ENCODE data around the gene SYVN1. TPM values are rescaled to one million over a fixed set of nuclear protein-coding genes. Genes with fewer than 3 reads are reported as not detected.

The SYVN1 gene
- total RNA-seq, 1 donor from 2014 or later, result 57.1 TPM

DNA sequence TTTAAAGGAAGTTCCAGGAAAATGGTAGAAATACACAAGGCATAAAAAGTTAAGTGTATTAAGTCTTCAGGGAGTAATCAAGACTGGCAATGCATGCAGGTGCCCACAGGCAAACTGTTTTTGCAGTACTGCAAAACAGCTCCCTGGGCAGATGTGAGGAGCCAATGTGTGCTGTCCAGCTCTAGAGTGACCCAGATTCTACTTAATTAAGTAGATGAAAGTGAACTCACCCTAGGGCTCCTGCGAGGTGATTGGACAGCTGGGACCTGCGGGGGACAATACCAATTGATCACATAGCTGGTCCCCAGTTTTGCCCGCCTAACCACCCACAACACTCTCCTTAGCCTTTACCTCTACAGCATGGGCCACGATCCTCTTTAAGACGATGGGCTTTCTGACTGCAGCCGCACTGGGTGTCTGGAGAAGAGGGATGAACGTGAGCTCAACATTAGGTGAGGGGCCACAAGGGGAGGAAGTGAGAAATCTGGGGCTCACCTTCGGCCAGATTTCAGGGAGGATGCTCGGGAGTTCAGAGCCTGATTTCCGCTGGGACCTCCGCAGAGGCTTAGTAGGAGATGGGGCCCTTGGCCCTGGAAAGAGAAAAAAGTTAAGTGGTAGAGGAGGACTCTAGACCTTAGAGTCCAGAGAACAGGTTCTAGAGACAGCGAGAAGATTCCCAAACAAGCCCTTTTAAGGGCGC, 51.0 kb downstream of the SYVN1 start:
- Mint-ChIP-seq H3K27ac (ENCODE audit: unreplicated experiment) (peak overlapping the region; percentile 97), H3K27me3 (ENCODE audit: unreplicated experiment) (no peaks in the 10 kb centered on the region), H3K4me1 (ENCODE audit: unreplicated experiment) (peaks cover 28% of the 10 kb centered on the region), H3K4me3 (ENCODE audit: unreplicated experiment) (peak overlapping the region; percentile 93), H3K9me3 (ENCODE audit: unreplicated experiment) (no peaks in the 10 kb centered on the region), H3K36me3 (ENCODE audit: unreplicated experiment) (peaks cover 5% of the 10 kb centered on the region)
- TF ChIP-seq, protein P1, sequence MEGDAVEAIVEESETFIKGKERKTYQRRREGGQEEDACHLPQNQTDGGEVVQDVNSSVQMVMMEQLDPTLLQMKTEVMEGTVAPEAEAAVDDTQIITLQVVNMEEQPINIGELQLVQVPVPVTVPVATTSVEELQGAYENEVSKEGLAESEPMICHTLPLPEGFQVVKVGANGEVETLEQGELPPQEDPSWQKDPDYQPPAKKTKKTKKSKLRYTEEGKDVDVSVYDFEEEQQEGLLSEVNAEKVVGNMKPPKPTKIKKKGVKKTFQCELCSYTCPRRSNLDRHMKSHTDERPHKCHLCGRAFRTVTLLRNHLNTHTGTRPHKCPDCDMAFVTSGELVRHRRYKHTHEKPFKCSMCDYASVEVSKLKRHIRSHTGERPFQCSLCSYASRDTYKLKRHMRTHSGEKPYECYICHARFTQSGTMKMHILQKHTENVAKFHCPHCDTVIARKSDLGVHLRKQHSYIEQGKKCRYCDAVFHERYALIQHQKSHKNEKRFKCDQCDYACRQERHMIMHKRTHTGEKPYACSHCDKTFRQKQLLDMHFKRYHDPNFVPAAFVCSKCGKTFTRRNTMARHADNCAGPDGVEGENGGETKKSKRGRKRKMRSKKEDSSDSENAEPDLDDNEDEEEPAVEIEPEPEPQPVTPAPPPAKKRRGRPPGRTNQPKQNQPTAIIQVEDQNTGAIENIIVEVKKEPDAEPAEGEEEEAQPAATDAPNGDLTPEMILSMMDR (IDR thresholded peaks at IDR 0.05), result no peak
- no peak for DNase-seq (ENCODE audit: extremely low spot score, unreplicated experiment)

DNA sequence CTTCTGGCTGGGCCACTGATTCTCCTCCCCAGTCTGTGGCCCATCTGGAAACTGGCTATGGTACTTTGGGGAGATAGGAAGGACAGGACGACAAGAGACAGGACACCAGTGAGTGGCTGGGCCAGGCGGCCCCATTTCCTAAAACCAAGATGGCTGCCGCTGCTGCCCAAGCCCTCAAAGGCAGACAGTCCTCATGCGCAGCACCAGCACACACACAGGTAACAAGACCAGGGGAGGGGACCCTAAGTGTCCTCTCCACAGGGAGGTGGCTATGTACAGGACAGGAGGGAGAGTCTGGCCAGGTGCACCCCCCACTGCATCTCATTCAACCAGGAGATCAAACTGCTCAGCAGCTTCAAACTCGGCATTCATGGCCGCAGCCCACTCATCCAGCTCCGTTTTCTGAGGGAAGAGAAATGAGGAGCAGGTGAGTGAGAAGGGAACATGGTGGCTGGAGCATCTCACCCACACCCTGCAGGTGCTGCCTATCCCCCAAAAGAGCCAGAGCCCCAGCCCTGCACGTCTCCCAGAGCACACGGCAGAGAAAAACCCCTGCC, 55.5 kb downstream of the SYVN1 start:
- TF ChIP-seq, protein P1 (IDR thresholded peaks at IDR 0.05), result no peak
- Mint-ChIP-seq H3K27me3 (ENCODE audit: unreplicated experiment) (no peaks in the 10 kb centered on the region), H3K36me3 (ENCODE audit: unreplicated experiment) (no peaks in the 10 kb centered on the region), H3K27ac (ENCODE audit: unreplicated experiment) (no peak overlapping the region), H3K4me1 (ENCODE audit: unreplicated experiment) (peaks cover 12% of the 10 kb centered on the region), H3K9me3 (ENCODE audit: unreplicated experiment) (no peaks in the 10 kb centered on the region), H3K4me3 (ENCODE audit: unreplicated experiment) (no peak overlapping the region)
- no peak for DNase-seq (ENCODE audit: extremely low spot score, unreplicated experiment)

DNA sequence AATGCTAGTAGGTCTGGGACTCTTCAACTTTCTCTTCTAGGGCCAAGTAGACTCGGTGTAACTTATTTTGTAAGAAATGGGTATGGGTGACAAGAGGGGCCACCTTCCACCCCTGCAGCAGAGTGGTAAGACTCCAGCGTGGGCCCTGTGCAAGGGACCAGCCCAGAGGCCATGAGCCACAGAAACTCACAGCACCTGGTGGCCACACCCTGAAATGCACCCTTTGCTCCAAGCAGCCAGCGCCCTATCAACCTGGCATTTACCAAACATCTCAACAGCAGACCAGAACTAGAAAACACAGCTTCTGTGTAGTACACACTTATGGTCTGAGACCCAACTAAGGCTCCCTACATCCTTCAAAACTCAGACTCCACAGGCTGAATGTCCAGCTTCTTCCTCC, 56.2 kb downstream of the SYVN1 start:
- H3K9me3 Mint-ChIP-seq (ENCODE audit: unreplicated experiment), result no peaks in the 10 kb centered on the region
- DNase-seq (ENCODE audit: extremely low spot score, unreplicated experiment), result no peak
- H3K27me3 Mint-ChIP-seq (ENCODE audit: unreplicated experiment), result no peaks in the 10 kb centered on the region
- TF ChIP-seq, protein P1 (IDR thresholded peaks at IDR 0.05), result peak; percentile 45
- H3K4me1 Mint-ChIP-seq (ENCODE audit: unreplicated experiment), result peaks cover 7% of the 10 kb centered on the region
- no peak overlapping the region for H3K4me3 Mint-ChIP-seq (ENCODE audit: unreplicated experiment)
- H3K27ac Mint-ChIP-seq (ENCODE audit: unreplicated experiment), result no peak overlapping the region
- H3K36me3 Mint-ChIP-seq (ENCODE audit: unreplicated experiment), result no peaks in the 10 kb centered on the region

DNA sequence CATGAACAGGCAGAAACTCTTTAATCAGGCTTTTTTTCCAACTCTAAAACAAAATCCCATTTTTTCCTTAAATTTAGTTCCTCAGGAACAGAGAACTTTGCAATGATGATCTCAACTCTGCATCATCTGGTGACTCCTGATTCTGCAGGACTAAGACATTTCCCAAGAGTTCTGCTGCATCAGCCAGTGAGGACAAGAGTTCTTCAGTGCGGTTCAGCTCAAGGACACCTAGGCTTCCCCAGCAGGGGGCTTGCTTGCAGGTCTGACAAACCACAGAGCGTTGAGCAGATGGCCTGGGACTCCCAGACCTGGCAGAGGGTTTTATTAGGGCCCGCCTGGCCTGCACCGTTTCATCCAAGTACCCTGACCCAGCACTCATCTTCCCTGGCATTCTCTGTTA, 56.9 kb downstream of the SYVN1 start:
- H3K4me1 Mint-ChIP-seq (ENCODE audit: unreplicated experiment), result no peaks in the 10 kb centered on the region
- DNase-seq (ENCODE audit: extremely low spot score, unreplicated experiment), result no peak
- no peaks in the 10 kb centered on the region for H3K9me3 Mint-ChIP-seq (ENCODE audit: unreplicated experiment)

More for the DNA sequence above, 56.9 kb downstream of the SYVN1 start:
- no peak overlapping the region for H3K4me3 Mint-ChIP-seq (ENCODE audit: unreplicated experiment)
- no peaks in the 10 kb centered on the region for H3K27me3 Mint-ChIP-seq (ENCODE audit: unreplicated experiment)
- no peak overlapping the region for H3K27ac Mint-ChIP-seq (ENCODE audit: unreplicated experiment)
- H3K36me3 Mint-ChIP-seq (ENCODE audit: unreplicated experiment), result no peaks in the 10 kb centered on the region
- TF ChIP-seq, protein P1 (IDR thresholded peaks at IDR 0.05), result no peak

Small RNA genes within 50 kb of the gene (microRNA-seq; reads per million reads assigned to microRNA genes)
- gene MIR6751 (ENCODE audit: unreplicated experiment), result not detected

Other genes with a start within 250 kb of the SYVN1 start
- 23.6 and 28.7 TPM in 2 replicates for gene ATG2A, start 217.3 kb downstream of the SYVN1 start, total RNA-seq
- gene PPP2R5B, start 209.8 kb downstream of the SYVN1 start, total RNA-seq, result 21.3 and 26.8 TPM in 2 replicates
- not detected in 2 replicates for gene GPHA2, start 198.6 kb downstream of the SYVN1 start, total RNA-seq
- gene MAJIN, start 162.4 kb downstream of the SYVN1 start, total RNA-seq, result not detected in 2 replicates
- not detected in 2 replicates for gene BATF2, start 137.5 kb downstream of the SYVN1 start, total RNA-seq
- gene ARL2, start 120.4 kb downstream of the SYVN1 start, total RNA-seq, result 118 and 124 TPM in 2 replicates
- 26.9 and 30.0 TPM in 2 replicates for gene SNX15, start 107.1 kb downstream of the SYVN1 start, total RNA-seq
- 15.0 and 15.6 TPM in 2 replicates for gene SAC3D1, start 93.3 kb downstream of the SYVN1 start, total RNA-seq
- not detected in 2 replicates for gene NAALADL1, start 76.0 kb downstream of the SYVN1 start, total RNA-seq
- gene CDCA5, start 50.5 kb downstream of the SYVN1 start, total RNA-seq, result 6.0 and 7.1 TPM in 2 replicates
- 49.5 and 55.3 TPM in 2 replicates for gene ZFPL1, start 50.3 kb downstream of the SYVN1 start, total RNA-seq
- gene VPS51, start 38.3 kb downstream of the SYVN1 start, total RNA-seq, result 122 and 127 TPM in 2 replicates
- gene TM7SF2, start 22.6 kb downstream of the SYVN1 start, total RNA-seq, result 13.6 and 18.3 TPM in 2 replicates
- gene ZNHIT2, start 16.8 kb downstream of the SYVN1 start, total RNA-seq, result 9.0 and 9.8 TPM in 2 replicates
- gene FAU, start 12.4 kb downstream of the SYVN1 start, total RNA-seq, result 734 and 738 TPM in 2 replicates
- 41.0 and 43.5 TPM in 2 replicates for gene MRPL49, start 12.2 kb downstream of the SYVN1 start, total RNA-seq
- gene SPDYC, start 35.7 kb upstream of the SYVN1 start, total RNA-seq, result not detected in 2 replicates
- gene CAPN1, start 47.4 kb upstream of the SYVN1 start, total RNA-seq, result 154 and 155 TPM in 2 replicates
- 5.9 and 9.3 TPM in 2 replicates for gene POLA2, start 127.4 kb upstream of the SYVN1 start, total RNA-seq
- gene CDC42EP2, start 180.3 kb upstream of the SYVN1 start, total RNA-seq, result 20.7 and 23.1 TPM in 2 replicates
- 57.7 and 74.9 TPM in 2 replicates for gene DPF2, start 199.3 kb upstream of the SYVN1 start, total RNA-seq
- gene TIGD3, start 220.2 kb upstream of the SYVN1 start, total RNA-seq, result 0.16 and 0.24 TPM in 2 replicates
- 9.9 and 10.8 TPM in 2 replicates for gene SLC25A45, start 248.1 kb upstream of the SYVN1 start, total RNA-seq